H9 (cell line): ENCODE data around the gene PRKAR1A. TPM values are rescaled to one million over a fixed set of nuclear protein-coding genes. Genes with fewer than 3 reads are reported as not detected.

Source experiments
- DNase-seq: peaks from one replicate; pipeline ENCODE4 v3.0.0-alpha.2; 2017
- H2AFZ ChIP-seq: one replicate; pipeline ENCODE4 v1.6.1; 2013; ENCODE audit warnings: mild to moderate bottlenecking, low read length, control low read depth, moderate library complexity
- H2AK5ac ChIP-seq: 2 replicates; pipeline ENCODE4 v1.6.1; 2013; ENCODE audit warnings: low read length, control low read depth, mixed read lengths; ENCODE audit not compliant: insufficient read length
- H2BK120ac ChIP-seq: one replicate; pipeline ENCODE4 v1.6.1; 2013; ENCODE audit warnings: low read depth, mild to moderate bottlenecking, low read length, control low read depth, inconsistent platforms; ENCODE audit not compliant: poor library complexity, severe bottlenecking
- H2BK12ac ChIP-seq: 2 replicates; pipeline ENCODE4 v1.6.1; 2013; ENCODE audit warnings: low read length, control low read depth, mixed read lengths, low read depth; ENCODE audit not compliant: insufficient read length
- H2BK15ac ChIP-seq: 2 replicates; pipeline ENCODE4 v1.6.1; 2013; ENCODE audit warnings: low read depth, low read length, control low read depth
- H2BK20ac ChIP-seq: one replicate; pipeline ENCODE4 v1.6.1; 2013; ENCODE audit warnings: low read depth, mild to moderate bottlenecking, low read length, control low read depth, inconsistent platforms; ENCODE audit not compliant: poor library complexity, severe bottlenecking
- H2BK5ac ChIP-seq: 2 replicates; pipeline ENCODE4 v1.6.1; 2013; ENCODE audit warnings: low read length, control low read depth, mixed read lengths; ENCODE audit not compliant: insufficient read length
- H3K14ac ChIP-seq: 2 replicates; pipeline ENCODE4 v1.6.1; 2013; ENCODE audit warnings: low read length, control low read depth; ENCODE audit not compliant: insufficient read depth
- H3K18ac ChIP-seq: 2 replicates; pipeline ENCODE4 v1.6.1; 2013; ENCODE audit warnings: low read depth, mild to moderate bottlenecking, mixed read lengths, low read length, control low read depth; ENCODE audit not compliant: insufficient read length
- H3K23ac ChIP-seq: 2 replicates; pipeline ENCODE4 v1.6.1; 2013; ENCODE audit warnings: low read length, control low read depth, mixed read lengths, low read depth; ENCODE audit not compliant: insufficient read length
- H3K23me2 ChIP-seq: 2 replicates; pipeline ENCODE4 v1.6.1; 2013; ENCODE audit warnings: low read depth, mild to moderate bottlenecking, mixed read lengths, low read length, control low read depth; ENCODE audit not compliant: insufficient read length, poor library complexity, severe bottlenecking
- H3K27ac ChIP-seq: 2 replicates; pipeline ENCODE4 v1.5.1; 2013; ENCODE audit warnings: low read length, control low read depth, mixed read lengths, low read depth; ENCODE audit not compliant: insufficient read length
- H3K27me3 ChIP-seq: 2 replicates; pipeline ENCODE4 v1.6.1; 2013; ENCODE audit warnings: low read length, control low read depth, inconsistent platforms; ENCODE audit not compliant: insufficient read depth
- H3K4ac ChIP-seq: 2 replicates; pipeline ENCODE4 v1.6.1; 2013; ENCODE audit warnings: low read depth, mild to moderate bottlenecking, control low read depth, inconsistent platforms, low read length, moderate library complexity
- H3K4me1 ChIP-seq: 2 replicates; pipeline ENCODE4 v1.6.1; 2013; ENCODE audit warnings: low read length, control low read depth, inconsistent platforms; ENCODE audit not compliant: insufficient read depth
- H3K4me2 ChIP-seq: 2 replicates; pipeline ENCODE4 v1.6.1; 2013; ENCODE audit warnings: low read length, control low read depth, mixed read lengths; ENCODE audit not compliant: insufficient read length, insufficient read depth
- H3K56ac ChIP-seq: 2 replicates; pipeline ENCODE4 v1.6.1; 2013; ENCODE audit warnings: low read depth, mild to moderate bottlenecking, mixed read lengths, low read length, control low read depth; ENCODE audit not compliant: insufficient read length
- H3K79me1 ChIP-seq: 2 replicates; pipeline ENCODE4 v1.6.1; 2013; ENCODE audit warnings: low read depth, mild to moderate bottlenecking, moderate library complexity, low read length, control low read depth, inconsistent platforms; ENCODE audit not compliant: insufficient read depth, poor library complexity, severe bottlenecking
- H3K79me2 ChIP-seq: 2 replicates; pipeline ENCODE4 v1.6.1; 2013; ENCODE audit warnings: low read length, control low read depth, inconsistent platforms; ENCODE audit not compliant: insufficient read depth
- H3K9ac ChIP-seq: 2 replicates; pipeline ENCODE4 v1.6.1; 2013; ENCODE audit warnings: low read length, control low read depth, mixed read lengths; ENCODE audit not compliant: insufficient read length; ENCODE audit errors: extremely low read depth
- H3K9me3 ChIP-seq: one replicate; pipeline ENCODE4 v1.6.1; 2013; ENCODE audit warnings: low read depth, low read length, inconsistent platforms; ENCODE audit not compliant: control insufficient read depth
- H3T11ph ChIP-seq: one replicate; pipeline ENCODE4 v1.6.1; 2013; ENCODE audit warnings: mild to moderate bottlenecking, low read length, control low read depth, inconsistent platforms
- H4K20me1 ChIP-seq: one replicate; pipeline ENCODE4 v1.6.1; 2013; ENCODE audit not compliant: control insufficient read depth, insufficient read length, insufficient read depth
- H4K5ac ChIP-seq: 2 replicates; pipeline ENCODE4 v1.6.1; 2013; ENCODE audit warnings: low read depth, mild to moderate bottlenecking, mixed read lengths, low read length, control low read depth; ENCODE audit not compliant: insufficient read length
- H4K8ac ChIP-seq: replicated peaks from 2 replicates; pipeline ENCODE4 v1.6.1; 2013; ENCODE audit warnings: low read length, control low read depth, mixed read lengths, low read depth; ENCODE audit not compliant: insufficient read length
- H4K91ac ChIP-seq: 2 replicates; pipeline ENCODE4 v1.6.1; 2013; ENCODE audit warnings: low read depth, mild to moderate bottlenecking, moderate library complexity, mixed read lengths, low read length, control low read depth; ENCODE audit not compliant: insufficient read length
- H3K27ac Mint-ChIP-seq, 3 experiments: 2 replicates in 2 of 3; 3 replicates in 1 of 3; pipeline ENCODE4 v1.8.0; 2020 to 2021; ENCODE audit warnings: mixed read lengths in 3 of 3, mild to moderate bottlenecking in 1 of 3, moderate library complexity in 1 of 3
- H3K27me3 Mint-ChIP-seq: 2 replicates; pipeline ENCODE4 v1.8.0; 2021; ENCODE audit warnings: low read depth, mild to moderate bottlenecking, moderate library complexity, mixed read lengths
- H3K36me3 Mint-ChIP-seq, 3 experiments: 2 replicates in 2 of 3; 3 replicates in 1 of 3; pipeline ENCODE4 v1.8.0; 2020 to 2021; ENCODE audit warnings: low read depth in 3 of 3, mixed read lengths in 3 of 3; ENCODE audit not compliant: insufficient read depth in 1 of 3
- H3K4me1 Mint-ChIP-seq, 2 experiments: 2 replicates each; pipeline ENCODE4 v1.8.0; 2020; ENCODE audit warnings: mixed read lengths in 2 of 2
- H3K4me3 Mint-ChIP-seq, 2 experiments: 2 replicates in 1 of 2; 3 replicates in 1 of 2; pipeline ENCODE4 v1.8.0; 2020 to 2021; ENCODE audit warnings: mild to moderate bottlenecking in 2 of 2, mixed read lengths in 2 of 2, moderate library complexity in 1 of 2
- H3K9me3 Mint-ChIP-seq, 2 experiments: 2 replicates in 1 of 2; 3 replicates in 1 of 2; pipeline ENCODE4 v1.8.0; 2020; ENCODE audit warnings: mild to moderate bottlenecking in 2 of 2, mixed read lengths in 2 of 2, moderate library complexity in 1 of 2
- CTCF ChIP-seq: fragments of 200-600 bp; sonication (generic); conservative IDR thresholded peaks from 3 replicates; pipeline ENCODE4 v1.8.0; 2021; ENCODE audit warnings: antibody characterized with exemption, mild to moderate bottlenecking
- WGBS: extraction: QIAGEN DNeasy Blood & Tissue Kit; methylation state at CpG from one replicate; pipeline ENCODE4 v1.1.7; 2013; ENCODE audit warnings: missing lambda C conversion rate, low lambda C conversion rate, mixed read lengths; ENCODE audit not compliant: insufficient read length; ENCODE audit errors: extremely low coverage; 5-methylcytosine and 5-hydroxymethylcytosine counted together
- total RNA-seq: library from RNA; stranded (reverse); gene quantifications from 2 replicates; pipeline ENCODE4 v1.2.1, GENCODE V29; 2021

PRKAR1A gene
- total RNA-seq, 1 experiment from 2014 or later = 171 TPM

DNA sequence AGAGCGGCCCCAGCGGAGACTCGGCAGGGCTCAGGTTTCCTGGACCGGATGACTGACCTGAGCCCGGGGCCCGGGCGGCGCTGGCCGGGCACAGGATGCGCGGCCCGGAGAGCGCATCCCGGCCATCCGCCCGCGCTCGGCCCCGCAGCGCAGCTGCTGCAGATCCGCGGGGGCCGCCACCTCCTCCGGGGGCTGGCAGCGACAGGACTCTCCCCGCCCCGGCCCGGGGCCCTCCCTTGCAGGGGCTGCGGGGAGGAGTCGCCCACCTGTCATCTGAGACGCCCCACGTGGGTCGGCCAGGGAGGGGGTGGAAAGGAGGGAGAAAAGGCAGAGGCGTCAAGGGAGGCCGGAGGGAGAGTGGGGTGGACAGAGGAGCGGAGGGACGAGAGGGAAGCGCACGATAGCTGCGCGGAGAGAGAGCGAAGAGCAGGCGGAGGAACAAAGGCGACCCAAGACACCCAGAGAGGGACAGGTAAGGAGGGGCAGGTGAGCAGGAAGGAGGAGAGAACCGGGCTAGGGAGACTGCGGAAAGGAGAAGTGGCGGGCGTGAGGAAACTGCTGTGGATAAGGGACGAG is 471 bp upstream of the PRKAR1A start:
- no peak overlapping the region for H3K4ac ChIP-seq
- H2BK120ac ChIP-seq = no peak overlapping the region
- Mint-ChIP-seq H3K27ac (peak overlapping the region; percentile 95 to 100 (median 98)), H3K27me3 (no peaks in the 10 kb centered on the region), H3K4me3 (peak overlapping the region; percentile 97 to 98), H3K9me3 (peaks cover 2% of the 10 kb centered on the region in 2 experiments; a peak in 3 of 5 replicates), H3K4me1 (peaks cover 42 to 51% of the 10 kb centered on the region in 2 experiments), H3K36me3 (peaks cover 14 to 24% (median 22%) of the 10 kb centered on the region in 3 experiments)
- H3K18ac ChIP-seq = peak overlapping the region; percentile 80
- H4K91ac ChIP-seq = no peak overlapping the region
- H2AK5ac ChIP-seq = no peak overlapping the region
- no peaks in the 10 kb centered on the region for H3K9me3 ChIP-seq
- H3K4me2 ChIP-seq = peak overlapping the region; percentile 60
- no peak overlapping the region for H4K5ac ChIP-seq
- H3K27me3 ChIP-seq = no peaks in the 10 kb centered on the region
- no peaks in the 10 kb centered on the region; the same call in 1 of the 2 replicates for H3K4me1 ChIP-seq
- H2BK12ac ChIP-seq = no peak overlapping the region
- H2BK20ac ChIP-seq = no peak overlapping the region
- peaks cover 9% of the 10 kb centered on the region for H3K23me2 ChIP-seq
- H2BK5ac ChIP-seq = no peak overlapping the region
- peak overlapping the region; percentile 91 for H3K14ac ChIP-seq
- no peak overlapping the region for H4K8ac ChIP-seq
- H2BK15ac ChIP-seq = no peak overlapping the region
- H3T11ph ChIP-seq = no peak overlapping the region
- H3K56ac ChIP-seq = no peak overlapping the region
- no peak for TF ChIP-seq CTCF
- no peak overlapping the region for H2AFZ ChIP-seq
- no peaks in the 10 kb centered on the region for H4K20me1 ChIP-seq
- H3K9ac ChIP-seq = peak overlapping the region; percentile 87
- peaks cover 3% of the 10 kb centered on the region for H3K79me1 ChIP-seq
- H3K79me2 ChIP-seq = peaks cover 16% of the 10 kb centered on the region; the same call in 1 of the 2 replicates
- peak overlapping the region; percentile 50 for H3K27ac ChIP-seq
- WGBS = no CpG with 5 or more reads among the region's 49 CpGs
- peak; percentile 91 for DNase-seq
- no peak overlapping the region for H3K23ac ChIP-seq
